HepG2 (cell line): ENCODE results near the gene ZNF71. TPM values are rescaled to one million over a fixed set of nuclear protein-coding genes. Genes with fewer than 3 reads are reported as not detected.
A peak's percentile ranks its signal among the peaks of the same experiment; 100 is the strongest.

Experiments used
- BORCS8-MEF2B ChIP-seq: sonication (generic); formaldehyde crosslinking; IDR thresholded peaks from 2 replicates; pipeline ENCODE4 v1.8.0; 2022; ENCODE audit warnings: mild to moderate bottlenecking, missing genetic modification reagents
- CBX1 ChIP-seq: IDR thresholded peaks from one replicate; pipeline ENCODE4 v1.6.1; 2016; ENCODE audit warnings: antibody characterized with exemption, low read depth
- CHCHD3 ChIP-seq: sonication (generic); formaldehyde crosslinking; IDR thresholded peaks from 2 replicates; pipeline ENCODE4 v1.8.0; 2022; ENCODE audit warnings: mild to moderate bottlenecking, missing genetic modification reagents, moderate library complexity
- CREBL2 ChIP-seq: sonication (generic); formaldehyde crosslinking; IDR thresholded peaks from 2 replicates; pipeline ENCODE4 v1.8.1; 2023; ENCODE audit warnings: missing genetic modification reagents, mild to moderate bottlenecking, borderline replicate concordance
- HDAC6 ChIP-seq: fragments of 200-600 bp; sonication (generic); IDR thresholded peaks from 2 replicates; pipeline ENCODE4 v1.7.0; 2017; ENCODE audit warnings: mild to moderate bottlenecking, antibody characterized with exemption, low read length, low read depth
- PHF8 ChIP-seq: sonication (generic); formaldehyde crosslinking; IDR thresholded peaks from 2 replicates; pipeline ENCODE4 v1.5.0; 2020; ENCODE audit warnings: missing genetic modification reagents
- RAD21 ChIP-seq: fragments of 450-650 bp; formaldehyde crosslinking; IDR thresholded peaks from 2 replicates; pipeline ENCODE4 v1.5.0; 2020; ENCODE audit warnings: mild to moderate bottlenecking
- RBFOX2 ChIP-seq: fragments of 200-400 bp; formaldehyde crosslinking; IDR thresholded peaks from 2 replicates; pipeline ENCODE4 v1.6.1; 2017; ENCODE audit warnings: low read depth, mild to moderate bottlenecking, low read length
- RBM39 ChIP-seq: fragments of 200-400 bp; formaldehyde crosslinking; IDR thresholded peaks from one replicate; pipeline ENCODE4 v1.6.1; 2018; ENCODE audit warnings: antibody characterized with exemption, mild to moderate bottlenecking, low read depth, low read length; ENCODE audit not compliant: poor library complexity, severe bottlenecking
- SKIL ChIP-seq: sonication (generic); formaldehyde crosslinking; IDR thresholded peaks from 2 replicates; pipeline ENCODE4 v1.8.0; 2022; ENCODE audit warnings: missing genetic modification reagents, mild to moderate bottlenecking, moderate library complexity, borderline replicate concordance
- ZBTB8A ChIP-seq: sonication (generic); formaldehyde crosslinking; IDR thresholded peaks from 2 replicates; pipeline ENCODE4 v1.4.0; 2020; ENCODE audit warnings: mild to moderate bottlenecking, low read depth, missing genetic modification reagents, borderline replicate concordance
- ZFX ChIP-seq: sonication (generic); formaldehyde crosslinking; IDR thresholded peaks from 2 replicates; pipeline ENCODE4 v1.4.0; 2020; ENCODE audit warnings: mild to moderate bottlenecking, low read depth, missing genetic modification reagents, moderate library complexity
- ZNF12 ChIP-seq: sonication (generic); formaldehyde crosslinking; IDR thresholded peaks from 2 replicates; pipeline ENCODE4 v1.5.0; 2020; ENCODE audit warnings: missing genetic modification reagents
- ZNF414 ChIP-seq: sonication (generic); formaldehyde crosslinking; IDR thresholded peaks from 2 replicates; pipeline ENCODE4 v1.5.0; 2020; ENCODE audit warnings: missing genetic modification reagents
- ZNF878 ChIP-seq: sonication (generic); formaldehyde crosslinking; IDR thresholded peaks from 2 replicates; pipeline ENCODE4 v1.8.1; 2023; ENCODE audit warnings: mild to moderate bottlenecking, missing genetic modification reagents, moderate library complexity
- polyA plus RNA-seq, 8 experiments: library from polyadenylated mRNA; depleted of rRNA in 3 of 8; stranded (reverse) in 7 of 8; unstranded in 1 of 8; fragments of >200 nt; fragmentation: Illumina TruSeq in 4 of 8; extraction: Trizol in 4 of 8; gene quantifications; 2 replicates each; pipeline versions ENCODE4 v1.2.1 to v1.2.3, GENCODE V29; 2011 to 2016; ENCODE audit warnings: low read depth in 4 of 8, missing spikeins in 1 of 8, mixed read lengths in 1 of 8; ENCODE audit not compliant: insufficient read depth in 1 of 8
- total RNA-seq, 5 experiments: library from RNA; depleted of rRNA; stranded (reverse); fragments of >200 nt; fragmentation: Illumina TruSeq; extraction: Trizol; gene quantifications; 2 replicates each; pipeline ENCODE4 v1.2.3, GENCODE V29; 2016; ENCODE audit warnings: low read depth in 1 of 5
- TF ChIP-seq, protein P1 (sequence below): sonication (generic); formaldehyde crosslinking; IDR thresholded peaks from 2 replicates; pipeline ENCODE4 v1.9.0; 2021; ENCODE audit warnings: missing genetic modification reagents, borderline replicate concordance
- TF ChIP-seq, protein P2 (sequence below): sonication (generic); formaldehyde crosslinking; IDR thresholded peaks from 2 replicates; pipeline ENCODE4 v1.4.0; 2020; ENCODE audit warnings: missing genetic modification reagents, mild to moderate bottlenecking, borderline replicate concordance
- TF ChIP-seq, protein P3 (sequence below): sonication (generic); formaldehyde crosslinking; IDR thresholded peaks from 2 replicates; pipeline ENCODE4 v1.4.0; 2020; ENCODE audit warnings: missing genetic modification reagents

ZNF71 gene
- total and polyA plus RNA-seq, 2 of the 13 experiments (the other 11 are each of a cell fraction or from before 2014, with no cell fraction given): 2.2 to 4.4 TPM

- TF ChIP-seq, protein P1, sequence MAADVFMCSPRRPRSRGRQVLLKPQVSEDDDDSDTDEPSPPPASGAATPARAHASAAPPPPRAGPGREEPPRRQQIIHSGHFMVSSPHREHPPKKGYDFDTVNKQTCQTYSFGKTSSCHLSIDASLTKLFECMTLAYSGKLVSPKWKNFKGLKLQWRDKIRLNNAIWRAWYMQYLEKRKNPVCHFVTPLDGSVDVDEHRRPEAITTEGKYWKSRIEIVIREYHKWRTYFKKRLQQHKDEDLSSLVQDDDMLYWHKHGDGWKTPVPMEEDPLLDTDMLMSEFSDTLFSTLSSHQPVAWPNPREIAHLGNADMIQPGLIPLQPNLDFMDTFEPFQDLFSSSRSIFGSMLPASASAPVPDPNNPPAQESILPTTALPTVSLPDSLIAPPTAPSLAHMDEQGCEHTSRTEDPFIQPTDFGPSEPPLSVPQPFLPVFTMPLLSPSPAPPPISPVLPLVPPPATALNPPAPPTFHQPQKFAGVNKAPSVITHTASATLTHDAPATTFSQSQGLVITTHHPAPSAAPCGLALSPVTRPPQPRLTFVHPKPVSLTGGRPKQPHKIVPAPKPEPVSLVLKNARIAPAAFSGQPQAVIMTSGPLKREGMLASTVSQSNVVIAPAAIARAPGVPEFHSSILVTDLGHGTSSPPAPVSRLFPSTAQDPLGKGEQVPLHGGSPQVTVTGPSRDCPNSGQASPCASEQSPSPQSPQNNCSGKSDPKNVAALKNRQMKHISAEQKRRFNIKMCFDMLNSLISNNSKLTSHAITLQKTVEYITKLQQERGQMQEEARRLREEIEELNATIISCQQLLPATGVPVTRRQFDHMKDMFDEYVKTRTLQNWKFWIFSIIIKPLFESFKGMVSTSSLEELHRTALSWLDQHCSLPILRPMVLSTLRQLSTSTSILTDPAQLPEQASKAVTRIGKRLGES (CRISPR knock-in tag): peak; percentile 99
- TF ChIP-seq PHF8 (CRISPR knock-in tag) (peak; percentile 74), CREBL2 (CRISPR knock-in tag) (peak; percentile 98), ZNF12 (CRISPR knock-in tag) (peak; percentile 98), RAD21 (CRISPR knock-in tag) (no peak), SKIL (CRISPR knock-in tag) (peak; percentile 91), ZFX (CRISPR knock-in tag) (peak; percentile 24; the same call in 1 of the 2 replicates), ZNF878 (peak; percentile 100), ZBTB8A (peak; percentile 91; the same call in 1 of the 2 replicates), RBFOX2 (no peak), BORCS8-MEF2B (peak; percentile 100), CHCHD3 (CRISPR knock-in tag) (peak; percentile 99), HDAC6 (no peak), CBX1 (peak; percentile 71), RBM39 (no peak), ZNF414 (CRISPR knock-in tag) (peak; percentile 100)
- TF ChIP-seq, protein P2, sequence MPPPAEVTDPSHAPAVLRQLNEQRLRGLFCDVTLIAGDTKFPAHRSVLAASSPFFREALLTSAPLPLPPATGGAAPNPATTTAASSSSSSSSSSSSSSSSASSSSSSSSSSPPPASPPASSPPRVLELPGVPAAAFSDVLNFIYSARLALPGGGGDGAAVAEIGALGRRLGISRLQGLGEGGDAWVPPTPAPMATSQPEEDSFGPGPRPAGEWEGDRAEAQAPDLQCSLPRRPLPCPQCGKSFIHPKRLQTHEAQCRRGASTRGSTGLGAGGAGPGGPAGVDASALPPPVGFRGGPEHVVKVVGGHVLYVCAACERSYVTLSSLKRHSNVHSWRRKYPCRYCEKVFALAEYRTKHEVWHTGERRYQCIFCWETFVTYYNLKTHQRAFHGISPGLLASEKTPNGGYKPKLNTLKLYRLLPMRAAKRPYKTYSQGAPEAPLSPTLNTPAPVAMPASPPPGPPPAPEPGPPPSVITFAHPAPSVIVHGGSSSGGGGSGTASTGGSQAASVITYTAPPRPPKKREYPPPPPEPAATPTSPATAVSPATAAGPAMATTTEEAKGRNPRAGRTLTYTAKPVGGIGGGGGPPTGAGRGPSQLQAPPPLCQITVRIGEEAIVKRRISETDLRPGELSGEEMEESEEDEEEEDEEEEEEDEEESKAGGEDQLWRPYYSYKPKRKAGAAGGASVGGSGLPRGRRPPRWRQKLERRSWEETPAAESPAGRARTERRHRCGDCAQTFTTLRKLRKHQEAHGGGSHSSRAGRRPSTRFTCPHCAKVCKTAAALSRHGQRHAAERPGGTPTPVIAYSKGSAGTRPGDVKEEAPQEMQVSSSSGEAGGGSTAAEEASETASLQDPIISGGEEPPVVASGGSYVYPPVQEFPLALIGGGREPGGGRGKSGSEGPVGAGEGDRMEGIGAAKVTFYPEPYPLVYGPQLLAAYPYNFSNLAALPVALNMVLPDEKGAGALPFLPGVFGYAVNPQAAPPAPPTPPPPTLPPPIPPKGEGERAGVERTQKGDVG (CRISPR knock-in tag): peak; percentile 94; the same call in 1 of the 2 replicates
- TF ChIP-seq, protein P3, sequence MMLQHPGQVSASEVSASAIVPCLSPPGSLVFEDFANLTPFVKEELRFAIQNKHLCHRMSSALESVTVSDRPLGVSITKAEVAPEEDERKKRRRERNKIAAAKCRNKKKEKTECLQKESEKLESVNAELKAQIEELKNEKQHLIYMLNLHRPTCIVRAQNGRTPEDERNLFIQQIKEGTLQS (CRISPR knock-in tag): peak; percentile 98
Measured at GRCh38 chr19:56637976-56638555, 43.0 kb downstream of the ZNF71 start (continued).
